IMR-90 (cell line): Measurements from ENCODE around the gene MMP21. TPM values are rescaled to one million over a fixed set of nuclear protein-coding genes. Genes with fewer than 3 reads are reported as not detected.

ENCODE experiments used
- ATAC-seq: fragments of 200-7000 bp; cut with Tn5 transposase; 2 replicates; pipeline ENCODE4 v1.9.1; 2020; ENCODE audit warnings: low read depth, mild to moderate bottlenecking, moderate library complexity
- BruUV-seq: library from RNA; stranded (reverse); fragments of 400-500 nt; replicated peaks from 2 replicates; lab custom pipeline; 2021; lab: Mats Ljungman, UMichigan
- CTCF ChIA-PET: fragments of 300-600 bp; formaldehyde crosslinking; extraction: SDS; loops from one replicate; lab custom pipeline; 2021; ENCODE audit warnings: antibody characterized with exemption; lab: Yijun Ruan, JAX
- POLR2A ChIA-PET: fragments of 300-600 bp; sonication (Branson Sonifier 250); formaldehyde crosslinking; loops from one replicate; lab custom pipeline; 2022; ENCODE audit warnings: antibody characterized with exemption; ENCODE audit not compliant: unreplicated experiment; lab: Charles Lee
- DNase-seq: peaks from one replicate; pipeline ENCODE4 v3.0.0; 2013
- H2AFZ ChIP-seq: replicated peaks from 2 replicates; pipeline ENCODE3; 2013; ENCODE audit warnings: low read length, mild to moderate bottlenecking; ENCODE audit not compliant: poor library complexity
- H2AK5ac ChIP-seq: 2 replicates; pipeline ENCODE4 v1.6.1; 2013; ENCODE audit warnings: low read depth, low read length, inconsistent platforms
- H2AK9ac ChIP-seq: replicated peaks from 2 replicates; pipeline ENCODE3; 2013; ENCODE audit warnings: mild to moderate bottlenecking, low read depth, low read length, moderate library complexity; ENCODE audit not compliant: poor library complexity
- H2BK120ac ChIP-seq: 2 replicates; pipeline ENCODE4 v1.6.1; 2013; ENCODE audit warnings: low read depth, low read length, inconsistent platforms
- H2BK15ac ChIP-seq: 3 replicates; pipeline ENCODE4 v1.6.1; 2013; ENCODE audit warnings: low read depth, low read length, inconsistent platforms
- H2BK20ac ChIP-seq: 2 replicates; pipeline ENCODE4 v1.6.1; 2013; ENCODE audit warnings: low read depth, mild to moderate bottlenecking, inconsistent platforms, low read length, moderate library complexity
- H2BK5ac ChIP-seq: 2 replicates; pipeline ENCODE4 v1.6.1; 2013; ENCODE audit warnings: mild to moderate bottlenecking, low read depth, low read length, inconsistent platforms; ENCODE audit not compliant: poor library complexity, severe bottlenecking
- H3K14ac ChIP-seq: replicated peaks from 2 replicates; pipeline ENCODE4 v1.6.1; 2013; ENCODE audit warnings: low read depth, low read length, inconsistent platforms
- H3K18ac ChIP-seq: 2 replicates; pipeline ENCODE4 v1.6.1; 2013; ENCODE audit warnings: low read depth, low read length, control low read depth
- H3K23ac ChIP-seq: 2 replicates; pipeline ENCODE4 v1.6.1; 2013; ENCODE audit warnings: low read depth, low read length, inconsistent platforms
- H3K27ac ChIP-seq: 2 replicates; pipeline ENCODE4 v1.5.1; 2013; ENCODE audit warnings: mild to moderate bottlenecking, control low read depth, low read length; ENCODE audit not compliant: insufficient read depth
- H3K27me3 ChIP-seq: 2 replicates; pipeline ENCODE4 v1.6.1; 2013; ENCODE audit warnings: low read length; ENCODE audit not compliant: control insufficient read depth, insufficient read depth
- H3K36me3 ChIP-seq: 2 replicates; pipeline ENCODE4 v1.6.1; 2013; ENCODE audit warnings: low read length, mixed read lengths; ENCODE audit not compliant: control insufficient read depth, insufficient read depth
- H3K4ac ChIP-seq: 2 replicates; pipeline ENCODE4 v1.6.1; 2013; ENCODE audit warnings: low read depth, low read length, inconsistent platforms
- H3K4me1 ChIP-seq: 2 replicates; pipeline ENCODE4 v1.6.1; 2013; ENCODE audit warnings: low read length, mixed read lengths; ENCODE audit not compliant: control insufficient read depth, insufficient read depth
- H3K4me2 ChIP-seq: 2 replicates; pipeline ENCODE4 v1.6.1; 2013; ENCODE audit warnings: low read depth, mild to moderate bottlenecking, control low read depth, low read length, moderate library complexity
- H3K4me3 ChIP-seq: 2 replicates; pipeline ENCODE4 v1.5.1; 2013; ENCODE audit warnings: low read depth, mild to moderate bottlenecking, control low read depth, low read length, moderate library complexity; ENCODE audit not compliant: insufficient read depth
- H3K56ac ChIP-seq: 2 replicates; pipeline ENCODE4 v1.6.1; 2013; ENCODE audit warnings: low read length, inconsistent platforms; ENCODE audit not compliant: insufficient read depth; ENCODE audit errors: extremely low read depth
- H3K79me1 ChIP-seq, 2 experiments: 2 replicates each; pipeline ENCODE4 v1.6.1; 2013; ENCODE audit warnings: low read length in 2 of 2, inconsistent platforms in 1 of 2, low read depth in 1 of 2
- H3K9ac ChIP-seq: 2 replicates; pipeline ENCODE4 v1.6.1; 2013; ENCODE audit warnings: low read depth, low read length, control low read depth
- H3K9me1 ChIP-seq: 2 replicates; pipeline ENCODE4 v1.6.1; 2013; ENCODE audit warnings: low read length, inconsistent platforms; ENCODE audit not compliant: insufficient read depth
- H3K9me3 ChIP-seq: 2 replicates; pipeline ENCODE4 v1.6.1; 2013; ENCODE audit warnings: low read length; ENCODE audit not compliant: control insufficient read depth, insufficient read depth
- H4K20me1 ChIP-seq: 2 replicates; pipeline ENCODE4 v1.6.1; 2013; ENCODE audit warnings: low read length, inconsistent platforms; ENCODE audit not compliant: insufficient read depth
- H4K5ac ChIP-seq: 2 replicates; pipeline ENCODE4 v1.6.1; 2013; ENCODE audit warnings: mild to moderate bottlenecking, low read depth, low read length, control low read depth
- H4K8ac ChIP-seq, 2 experiments: 2 replicates each; pipeline ENCODE4 v1.6.1; 2013; ENCODE audit warnings: low read depth in 2 of 2, low read length in 2 of 2, control low read depth in 1 of 2, inconsistent platforms in 1 of 2
- H4K91ac ChIP-seq: 2 replicates; pipeline ENCODE4 v1.6.1; 2013; ENCODE audit warnings: low read depth, low read length, inconsistent platforms; ENCODE audit not compliant: insufficient read depth
- CTCF ChIP-seq: conservative IDR thresholded peaks from 2 replicates; pipeline ENCODE4 v1.5.1; 2012; ENCODE audit warnings: mild to moderate bottlenecking, low read depth, low read length, improper control_type of control experiment
- ELK1 ChIP-seq: fragments of 150-350 bp; IDR thresholded peaks from 2 replicates; pipeline ENCODE4 v1.6.1; 2016; ENCODE audit warnings: low read depth, mild to moderate bottlenecking, low read length, moderate library complexity, borderline replicate concordance
- NFE2L2 ChIP-seq: fragments of 150-350 bp; IDR thresholded peaks from 2 replicates; pipeline ENCODE4 v1.6.1; 2016; ENCODE audit warnings: low read depth, mild to moderate bottlenecking, low read length
- RAD21 ChIP-seq: IDR thresholded peaks from 2 replicates; pipeline ENCODE4 v1.6.1; 2012; ENCODE audit warnings: low read length, improper control_type of control experiment
- SMC3 ChIP-seq: fragments of 150-350 bp; IDR thresholded peaks from 2 replicates; pipeline ENCODE4 v1.6.1; 2016; ENCODE audit warnings: low read depth, mild to moderate bottlenecking, antibody characterized with exemption, low read length, moderate library complexity
- USF2 ChIP-seq: fragments of 150-350 bp; IDR thresholded peaks from 2 replicates; pipeline ENCODE4 v1.6.1; 2017; ENCODE audit warnings: mild to moderate bottlenecking, antibody characterized with exemption, low read length, low read depth
- WGBS, 2 experiments: methylation state at CpG; one replicate each; pipeline versions ENCODE4 v1.1.5 to v1.1.7; 2013; ENCODE audit warnings: missing lambda C conversion rate in 2 of 2; ENCODE audit not compliant: insufficient read length in 1 of 2; ENCODE audit errors: extremely low coverage in 2 of 2; 5-methylcytosine and 5-hydroxymethylcytosine counted together
- dilution Hi-C: fragments of 300-500 bp; cut with HindIII; formaldehyde crosslinking; loops from one replicate; pipeline ENCODE4 v1.14.3; 2018; ENCODE audit warnings: low sequenced_read_pairs; ENCODE audit not compliant: unreplicated experiment
- in situ Hi-C: fragments of 300-500 bp; cut with MboI; formaldehyde crosslinking; loops from 3 replicates; pipeline ENCODE4 v1.14.3; 2019; ENCODE audit warnings: low sequenced_read_pairs, inconsistent platforms, mixed read lengths
- intact Hi-C: fragments of 100-400 bp; cut with micrococcal nuclease; formaldehyde crosslinking; loops from 2 replicates; pipeline ENCODE4 v1.10.0; 2022
- polyA plus RNA-seq, 3 experiments: library from polyadenylated mRNA; depleted of rRNA; stranded (reverse); fragments of >200 nt; gene quantifications; 2 replicates each; pipeline ENCODE4 v1.2.3, GENCODE V29; 2012; ENCODE audit warnings: low replicate concordance in 1 of 3
- total RNA-seq: library from RNA; depleted of rRNA; stranded (reverse); fragments of >200 nt; gene quantifications from 2 replicates; pipeline ENCODE4 v1.2.3, GENCODE V29; 2012

Gene MMP21
- total and polyA plus RNA-seq, 2 of the 4 experiments (the other 2 are of a cell fraction) = not detected

- BruUV-seq = no TSS peak
- H3K23ac ChIP-seq = no peak overlapping the region
These were observed 40.1 kb upstream of the MMP21 start for GRCh38 chr10:125815764-125816163.

More at GRCh38 chr10:125815764-125816163, 40.1 kb upstream of the MMP21 start:
- no peak overlapping the region for H2AFZ ChIP-seq
- no peak overlapping the region for H2BK20ac ChIP-seq
- no CpG with 5 or more reads among the region's 1 CpG for WGBS, 2 experiments
- no peaks in the 10 kb centered on the region for H3K27me3 ChIP-seq
- no peaks in the 10 kb centered on the region for H3K9me3 ChIP-seq
- no peak overlapping the region for H3K4ac ChIP-seq
- no peak overlapping the region for H2BK15ac ChIP-seq
- intact Hi-C loops (no loop called here), in situ Hi-C loops (no loop called here), dilution Hi-C loops (no loop called here)
- H3K4me3 ChIP-seq = no peak overlapping the region
- H2BK120ac ChIP-seq = no peak overlapping the region
- ATAC-seq (no peak), DNase-seq (no peak)
- H2AK5ac ChIP-seq = no peak overlapping the region
- H3K9me1 ChIP-seq = no peaks in the 10 kb centered on the region
- H3K4me2 ChIP-seq = no peak overlapping the region
- ChIA-PET CTCF (no interaction called here), POLR2A (no interaction called here)
- no peak overlapping the region for H4K8ac ChIP-seq
- no peak overlapping the region for H3K56ac ChIP-seq
- no peak overlapping the region for H3K14ac ChIP-seq
- H4K91ac ChIP-seq = no peak overlapping the region
- H2BK5ac ChIP-seq = no peak overlapping the region
- H4K5ac ChIP-seq = no peak overlapping the region
- H3K9ac ChIP-seq = no peak overlapping the region
- peaks cover 26% of the 10 kb centered on the region for H3K36me3 ChIP-seq
- TF ChIP-seq CTCF = no peak
- TF ChIP-seq NFE2L2 = no peak
- no peak for TF ChIP-seq ELK1
- TF ChIP-seq USF2 = no peak
- no peak for TF ChIP-seq RAD21
- TF ChIP-seq SMC3 = no peak
- H3K27ac ChIP-seq = no peak overlapping the region
- H2AK9ac ChIP-seq = no peak overlapping the region
- H3K79me1 ChIP-seq = peaks cover 7 to 13% of the 10 kb centered on the region in 2 experiments; a peak in 3 of 4 replicates
- no peak overlapping the region for H3K18ac ChIP-seq
- H4K20me1 ChIP-seq = no peaks in the 10 kb centered on the region
- no peaks in the 10 kb centered on the region for H3K4me1 ChIP-seq
